ENCODE data around the gene PACRG.

The PACRG gene

DNA sequence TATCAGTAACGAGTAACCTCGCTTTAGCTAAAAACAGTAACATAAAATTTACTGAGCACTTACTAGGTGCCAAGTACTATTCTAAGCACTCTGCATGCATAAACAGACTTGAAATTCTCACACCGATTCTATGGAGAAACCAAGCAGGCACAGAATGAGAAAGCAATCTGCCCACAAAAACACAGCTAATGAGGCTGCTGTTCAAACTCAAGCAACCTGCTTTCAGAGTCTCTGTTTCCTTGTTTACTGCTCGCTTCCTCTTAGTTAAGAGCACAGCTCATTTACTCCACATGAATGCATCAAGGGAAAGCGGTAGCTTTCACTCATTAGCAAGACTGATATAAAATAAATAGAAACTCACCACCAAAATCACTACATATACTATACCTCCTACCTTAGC is 37.6 kb upstream of the PACRG start:
- Histone ChIP-seq H3K36me3 (ENCODE audit: low read length) (no peaks in the 10 kb centered on the region), H3K9ac (ENCODE audit: low read length) (no peak overlapping the region), H3K9me2 (replicated peaks; ENCODE audit: insufficient read depth, low read length) (no peaks in the 10 kb centered on the region), H3K27ac (ENCODE audit: low read depth, low read length) (no peak overlapping the region), H2AFZ (ENCODE audit: low read depth, low read length, severe bottlenecking) (no peak overlapping the region), H3K27me3 (ENCODE audit: low read length) (no peaks in the 10 kb centered on the region), H3K9me3 (ENCODE audit: insufficient read depth, low read length) (no peaks in the 10 kb centered on the region), H3K4me3 (ENCODE audit: insufficient read depth, low read length, poor library complexity, severe bottlenecking) (no peak overlapping the region), H3K79me2 (ENCODE audit: insufficient read depth, low read length) (no peaks in the 10 kb centered on the region), H3K4me2 (ENCODE audit: low read depth, low read length, poor library complexity, severe bottlenecking) (no peak overlapping the region), H3F3A (ENCODE audit: insufficient read depth) (no peaks in the 10 kb centered on the region), H4K20me1 (ENCODE audit: low read depth, low read length) (no peaks in the 10 kb centered on the region)
- TF ChIP-seq, protein P1, sequence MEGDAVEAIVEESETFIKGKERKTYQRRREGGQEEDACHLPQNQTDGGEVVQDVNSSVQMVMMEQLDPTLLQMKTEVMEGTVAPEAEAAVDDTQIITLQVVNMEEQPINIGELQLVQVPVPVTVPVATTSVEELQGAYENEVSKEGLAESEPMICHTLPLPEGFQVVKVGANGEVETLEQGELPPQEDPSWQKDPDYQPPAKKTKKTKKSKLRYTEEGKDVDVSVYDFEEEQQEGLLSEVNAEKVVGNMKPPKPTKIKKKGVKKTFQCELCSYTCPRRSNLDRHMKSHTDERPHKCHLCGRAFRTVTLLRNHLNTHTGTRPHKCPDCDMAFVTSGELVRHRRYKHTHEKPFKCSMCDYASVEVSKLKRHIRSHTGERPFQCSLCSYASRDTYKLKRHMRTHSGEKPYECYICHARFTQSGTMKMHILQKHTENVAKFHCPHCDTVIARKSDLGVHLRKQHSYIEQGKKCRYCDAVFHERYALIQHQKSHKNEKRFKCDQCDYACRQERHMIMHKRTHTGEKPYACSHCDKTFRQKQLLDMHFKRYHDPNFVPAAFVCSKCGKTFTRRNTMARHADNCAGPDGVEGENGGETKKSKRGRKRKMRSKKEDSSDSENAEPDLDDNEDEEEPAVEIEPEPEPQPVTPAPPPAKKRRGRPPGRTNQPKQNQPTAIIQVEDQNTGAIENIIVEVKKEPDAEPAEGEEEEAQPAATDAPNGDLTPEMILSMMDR (IDR thresholded peaks at IDR 0.05; ENCODE audit: insufficient read depth, low read length, poor library complexity, severe bottlenecking), result no peak
- TF ChIP-seq EZH2phosphoT487 (conservative IDR thresholded peaks at IDR 0.05; ENCODE audit: low read length), result no peak

DNA sequence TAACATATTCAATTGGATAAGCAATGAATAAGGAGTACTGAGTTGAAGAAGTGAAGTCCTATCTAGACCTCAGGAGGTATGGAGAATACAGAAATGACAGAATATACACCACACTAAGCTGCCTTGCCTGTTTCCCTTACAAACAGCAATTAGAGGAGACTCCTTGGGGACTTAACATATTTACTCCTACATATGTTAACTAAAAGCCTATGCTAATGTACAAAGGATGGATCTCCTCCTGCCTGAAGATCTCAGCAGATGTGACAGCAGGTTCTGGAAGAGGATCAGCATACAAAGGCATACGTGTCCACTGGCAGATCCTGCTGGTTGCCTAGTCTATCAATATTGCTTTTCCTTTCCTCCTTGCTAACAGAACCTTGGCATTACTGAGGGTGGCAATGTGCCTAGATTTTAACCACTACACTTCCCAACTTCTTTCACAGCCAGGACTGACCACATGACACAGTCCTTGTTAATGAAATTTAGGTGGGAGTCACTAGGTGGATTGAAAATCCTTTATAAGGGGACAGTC is 29.8 kb upstream of the PACRG start:
- H3K36me3 ChIP-seq (ENCODE audit: low read length), result no peaks in the 10 kb centered on the region
- no peaks in the 10 kb centered on the region for H3K9me2 ChIP-seq (replicated peaks; ENCODE audit: insufficient read depth, low read length)
- H2AFZ ChIP-seq (ENCODE audit: low read depth, low read length, severe bottlenecking), result no peak overlapping the region
- no peaks in the 10 kb centered on the region for H3K79me2 ChIP-seq (ENCODE audit: insufficient read depth, low read length)
- TF ChIP-seq, protein P1 (IDR thresholded peaks at IDR 0.05; ENCODE audit: insufficient read depth, low read length, poor library complexity, severe bottlenecking), result no peak
- H3K4me3 ChIP-seq (ENCODE audit: insufficient read depth, low read length, poor library complexity, severe bottlenecking), result no peak overlapping the region
- no peaks in the 10 kb centered on the region for H3K9me3 ChIP-seq (ENCODE audit: insufficient read depth, low read length)
- no peak overlapping the region for H3K9ac ChIP-seq (ENCODE audit: low read length)
- H3K4me2 ChIP-seq (ENCODE audit: low read depth, low read length, poor library complexity, severe bottlenecking), result no peak overlapping the region
- H3K27me3 ChIP-seq (ENCODE audit: low read length), result no peaks in the 10 kb centered on the region
- H3F3A ChIP-seq (ENCODE audit: insufficient read depth), result no peaks in the 10 kb centered on the region
- no peak overlapping the region for H3K27ac ChIP-seq (ENCODE audit: low read depth, low read length)
- H4K20me1 ChIP-seq (ENCODE audit: low read depth, low read length), result no peaks in the 10 kb centered on the region

DNA sequence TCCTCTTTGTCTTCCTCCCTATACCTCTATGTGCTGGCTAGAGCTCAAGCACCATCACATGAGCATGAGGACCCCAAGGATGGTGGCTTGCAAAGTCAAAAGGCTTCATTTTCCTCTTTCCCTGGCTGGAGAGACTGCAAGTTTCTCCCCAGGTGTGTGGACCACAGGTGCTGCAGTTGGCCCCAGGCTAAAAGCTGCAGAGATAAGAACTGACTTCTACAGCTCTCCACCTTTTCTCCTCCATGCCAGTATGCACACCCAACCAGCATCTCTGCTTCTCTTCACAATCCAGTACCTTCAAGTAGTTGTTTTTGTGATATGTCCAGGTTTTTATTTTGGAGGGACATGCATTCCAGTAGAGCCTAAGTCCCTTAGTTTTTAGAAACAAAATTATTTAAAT is 29.3 kb upstream of the PACRG start:
- Histone ChIP-seq H4K20me1 (ENCODE audit: low read depth, low read length) (no peaks in the 10 kb centered on the region), H3K27ac (ENCODE audit: low read depth, low read length) (no peak overlapping the region), H2AFZ (ENCODE audit: low read depth, low read length, severe bottlenecking) (no peak overlapping the region)

More for the DNA sequence above, 29.3 kb upstream of the PACRG start:
- Histone ChIP-seq H3K4me2 (ENCODE audit: low read depth, low read length, poor library complexity, severe bottlenecking) (no peak overlapping the region), H3K9me3 (ENCODE audit: insufficient read depth, low read length) (no peaks in the 10 kb centered on the region), H3F3A (ENCODE audit: insufficient read depth) (no peaks in the 10 kb centered on the region), H3K9ac (ENCODE audit: low read length) (no peak overlapping the region), H3K79me2 (ENCODE audit: insufficient read depth, low read length) (no peaks in the 10 kb centered on the region), H3K27me3 (ENCODE audit: low read length) (no peaks in the 10 kb centered on the region), H3K36me3 (ENCODE audit: low read length) (no peaks in the 10 kb centered on the region), H3K4me3 (ENCODE audit: insufficient read depth, low read length, poor library complexity, severe bottlenecking) (no peak overlapping the region), H3K9me2 (replicated peaks; ENCODE audit: insufficient read depth, low read length) (no peaks in the 10 kb centered on the region)
- no peak for TF ChIP-seq EZH2phosphoT487 (conservative IDR thresholded peaks at IDR 0.05; ENCODE audit: low read length)
- TF ChIP-seq, protein P1 (IDR thresholded peaks at IDR 0.05; ENCODE audit: insufficient read depth, low read length, poor library complexity, severe bottlenecking), result no peak
